Stomach (tissue), 4 donors: Measurements from ENCODE around the gene PCDHA3.
"Not testable (repeated sequence)": the region's sequence is repeated elsewhere in the genome, so short reads cannot be mapped to it uniquely, and the experiment has no call there.

Source experiments
- CTCF ChIP-seq, 7 experiments: fragments of 450-650 bp in 4 of 7; fragments of 200-600 bp in 3 of 7; sonication (generic) in 3 of 7; IDR thresholded peaks; one replicate each; pipeline ENCODE4 v1.5.1; 2016 to 2019; ENCODE audit warnings: antibody characterized with exemption in 7 of 7, control low read depth in 2 of 7, mild to moderate bottlenecking in 1 of 7
- POLR2AphosphoS5 ChIP-seq, 3 donors: sonication (generic); formaldehyde crosslinking; IDR thresholded peaks; one replicate each; pipeline ENCODE4 v1.6.1; 2016; ENCODE audit warnings: antibody characterized with exemption in 3 of 3

GRCh38 chr5:140829511-140830501 is 28.9 kb downstream of the PCDHA3 start:
- not testable (repeated sequence) for TF ChIP-seq CTCF, POLR2AphosphoS5 (IDR thresholded peaks at IDR 0.05)
